T1000 (cell line): Measurements from ENCODE around the gene LRRC2.

Source experiments
- DNase-seq: peaks from one replicate; lab custom pipeline; 2025; ENCODE audit warnings: mixed read lengths; lab: John Stamatoyannopoulos, UW

Gene LRRC2

GRCh38 chr3:46478341-46478740, 87.8 kb downstream of the LRRC2 start:
- DNase-seq: no peak

DNA sequence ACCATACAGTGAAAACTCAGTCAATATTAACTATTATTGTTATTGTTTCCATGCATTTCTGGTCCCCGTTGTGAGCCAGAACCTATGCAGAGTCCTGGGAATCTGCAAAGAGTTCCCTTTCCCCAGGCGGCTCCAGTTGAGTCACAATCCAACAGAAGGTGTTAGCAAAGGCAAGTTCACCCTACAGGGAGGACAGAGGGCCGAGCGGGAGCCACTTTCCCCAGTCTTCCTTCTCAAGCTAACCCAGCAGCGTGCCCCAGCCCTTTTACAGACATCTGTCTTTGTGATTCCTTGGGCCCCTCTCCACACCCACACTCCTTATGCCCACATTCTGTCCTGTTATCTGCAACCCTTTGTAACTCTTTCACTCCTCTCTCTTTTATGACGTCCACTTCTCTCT, 88.3 kb downstream of the LRRC2 start:
- DNase-seq: no peak

DNA sequence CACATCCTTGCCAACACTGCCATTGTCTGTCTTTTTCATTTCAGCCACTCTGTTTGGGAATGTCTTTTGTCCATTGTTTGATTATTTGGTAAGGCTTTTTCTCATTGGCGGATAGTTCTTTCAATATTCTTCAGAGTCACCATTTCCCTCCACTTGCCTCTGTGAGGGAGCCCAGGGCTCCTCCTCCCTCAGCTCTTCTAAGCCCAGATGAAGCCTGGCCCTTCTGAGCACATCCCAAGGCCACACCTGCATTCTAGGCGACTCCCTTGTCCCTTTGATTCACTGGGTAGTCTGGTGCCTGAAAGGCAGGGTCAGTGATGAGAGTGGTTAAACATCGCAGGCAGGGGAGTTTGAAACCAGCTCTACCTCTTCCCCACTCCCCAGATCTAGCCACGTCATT, 89.0 kb downstream of the LRRC2 start:
- no peak for DNase-seq

DNA sequence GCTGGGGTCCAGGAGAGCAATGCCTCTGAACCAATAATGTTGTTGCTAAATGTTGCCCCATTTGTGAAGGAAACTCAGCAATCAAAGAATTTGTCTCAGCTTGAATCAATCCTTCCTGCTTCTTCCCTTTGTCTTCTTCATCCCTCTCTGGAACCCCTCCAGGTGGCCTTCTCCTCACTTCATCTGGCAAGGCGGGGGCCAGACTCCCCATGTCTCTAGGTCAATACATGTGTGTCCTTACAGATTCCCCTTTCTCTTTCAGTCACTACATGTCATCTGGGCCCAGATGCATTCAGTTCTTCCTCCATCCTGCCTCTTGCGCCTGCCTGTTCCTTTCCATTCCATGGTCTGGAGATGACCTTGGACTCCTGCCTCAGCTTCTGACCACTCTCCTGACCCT, 93.4 kb downstream of the LRRC2 start:
- no peak for DNase-seq

DNA sequence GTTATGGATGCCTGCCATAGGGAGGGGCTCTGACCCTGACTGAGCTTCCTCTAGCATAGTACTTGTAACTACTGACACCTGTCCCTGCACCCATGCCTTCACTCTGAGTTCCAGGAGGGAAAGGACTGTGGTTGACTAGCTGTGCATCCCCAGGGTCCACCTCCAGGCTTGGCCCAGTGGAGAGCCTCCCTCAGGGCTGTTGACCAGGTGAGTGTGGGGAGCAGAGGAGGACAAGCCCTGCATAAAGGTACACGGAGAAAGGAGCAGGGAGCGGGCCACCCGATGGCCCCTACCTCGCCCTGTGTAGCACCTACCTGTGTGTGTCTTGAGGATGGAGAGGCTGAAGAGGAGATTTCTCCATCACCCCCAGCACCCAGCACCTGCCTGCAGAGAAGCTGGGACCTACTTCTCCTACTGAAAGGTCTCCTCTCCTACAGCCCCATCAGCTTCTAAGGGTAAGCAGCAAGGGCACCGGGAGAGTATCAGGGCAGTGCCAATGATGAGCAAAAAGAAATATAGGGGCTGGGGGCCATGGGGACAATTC, 94.7 kb downstream of the LRRC2 start:
- DNase-seq: no peak

- DNase-seq: no peak
Measured at GRCh38 chr3:46470831-46471230, 95.3 kb downstream of the LRRC2 start.

- DNase-seq: no peak
Measured at GRCh38 chr3:46469680-46470357, 96.3 kb downstream of the LRRC2 start.

DNA sequence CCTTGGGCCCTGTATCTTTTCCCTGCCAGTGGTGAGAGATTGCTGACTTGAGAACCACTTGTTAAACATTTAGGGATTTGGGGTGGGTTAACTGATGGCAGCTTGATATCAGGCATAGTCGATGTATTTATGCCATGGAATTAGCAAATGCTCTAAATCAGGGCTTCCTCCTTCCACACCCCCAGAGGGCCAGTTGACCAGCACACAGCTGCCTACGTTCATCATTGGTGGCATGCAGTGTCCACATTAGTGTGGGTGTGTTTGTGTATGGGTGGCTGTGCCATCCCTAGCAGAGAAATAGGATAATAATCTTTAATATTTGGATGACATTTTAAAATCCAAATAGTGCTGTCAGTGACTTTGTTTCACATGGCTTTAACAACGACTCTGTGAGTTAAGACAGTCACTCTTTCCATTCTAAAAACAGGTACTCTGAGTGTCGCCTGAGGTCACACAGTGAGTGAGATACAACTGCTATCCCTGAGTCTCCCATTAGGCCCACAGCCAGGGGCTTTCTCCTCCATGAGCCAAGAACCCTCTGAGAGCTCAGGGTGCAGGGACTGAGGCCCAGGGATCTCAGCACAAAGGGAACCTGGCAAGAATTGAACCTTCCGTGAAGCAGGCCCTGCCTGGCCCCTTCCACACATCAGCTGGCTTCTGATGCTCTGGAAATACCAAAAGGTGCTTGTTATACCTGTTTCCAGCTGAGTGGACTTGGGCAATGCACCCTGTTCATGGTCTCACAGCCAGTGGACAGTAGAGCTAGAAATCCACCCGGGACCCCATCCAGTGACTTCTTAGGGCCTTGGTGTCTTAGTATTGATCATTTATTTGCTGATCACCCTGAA, 97.1 kb downstream of the LRRC2 start:
- no peak for DNase-seq

- no peak for DNase-seq
Measured at GRCh38 chr3:46467562-46467961, 98.5 kb downstream of the LRRC2 start.

- no peak for DNase-seq
Measured at GRCh38 chr3:46466871-46467403, 99.2 kb downstream of the LRRC2 start.

- no peak for DNase-seq
Measured at GRCh38 chr3:46466273-46466672, 99.8 kb downstream of the LRRC2 start.
